Spleen (tissue), 11 donors: ENCODE measurements around the gene ASXL3. TPM values are rescaled to one million over a fixed set of nuclear protein-coding genes. Genes with fewer than 3 reads are reported as not detected.

Source experiments
- DNase-seq: peaks from one replicate; pipeline ENCODE4 v3.0.0-alpha.2; 2020
- H3K27ac ChIP-seq, 8 donors: fragments of 200-600 bp; sonication (generic) in 7 of 8; 1 replicate in 4 of 8; 2 replicates in 4 of 8; pipeline versions ENCODE4 v1.5.0 to v1.8.0; 2016 to 2021; ENCODE audit warnings: inconsistent platforms in 4 of 8, mild to moderate bottlenecking in 4 of 8, moderate library complexity in 1 of 8
- H3K27me3 ChIP-seq, 7 donors: fragments of 200-600 bp; sonication (generic) in 6 of 7; replicated peaks in 1 of 7; 1 replicate in 4 of 7; 2 replicates in 3 of 7; pipeline versions ENCODE4 v1.5.0 to v1.8.0; 2016 to 2021; ENCODE audit warnings: inconsistent platforms in 3 of 7, mild to moderate bottlenecking in 1 of 7
- H3K36me3 ChIP-seq, 6 donors: fragments of 200-600 bp; sonication (generic) in 5 of 6; 1 replicate in 4 of 6; 2 replicates in 2 of 6; pipeline versions ENCODE4 v1.5.0 to v1.8.0; 2016 to 2021; ENCODE audit warnings: inconsistent platforms in 2 of 6
- H3K4me1 ChIP-seq, 6 donors: fragments of 200-600 bp; sonication (generic) in 5 of 6; 1 replicate in 3 of 6; 2 replicates in 3 of 6; pipeline versions ENCODE4 v1.5.0 to v1.8.0; 2016 to 2021; ENCODE audit warnings: inconsistent platforms in 3 of 6
- H3K4me3 ChIP-seq, 8 donors: fragments of 200-600 bp; sonication (generic) in 7 of 8; 1 replicate in 4 of 8; 2 replicates in 4 of 8; pipeline versions ENCODE4 v1.5.0 to v1.8.0; 2016 to 2021; ENCODE audit warnings: inconsistent platforms in 4 of 8, mild to moderate bottlenecking in 4 of 8, moderate library complexity in 2 of 8
- H3K9me3 ChIP-seq, 8 donors: fragments of 200-600 bp; sonication (generic) in 7 of 8; 1 replicate in 4 of 8; 2 replicates in 4 of 8; pipeline versions ENCODE4 v1.5.0 to v1.8.0; 2016 to 2021; ENCODE audit warnings: inconsistent platforms in 4 of 8
- POLR2A ChIP-seq, 3 donors: fragments of 450-650 bp; IDR thresholded peaks; one replicate each; pipeline ENCODE4 v1.5.1; 2017; ENCODE audit warnings: antibody characterized with exemption in 3 of 3, mild to moderate bottlenecking in 1 of 3
- POLR2AphosphoS5 ChIP-seq, 3 donors: sonication (generic); formaldehyde crosslinking; IDR thresholded peaks; one replicate each; pipeline ENCODE4 v1.5.1; 2017; ENCODE audit warnings: antibody characterized with exemption in 3 of 3
- WGBS, 5 donors: extraction: QIAGEN DNeasy Blood & Tissue Kit in 3 of 5; methylation state at CpG; one replicate each; pipeline versions ENCODE4 v1.1.5 to v1.1.7; 2013 to 2018; 5-methylcytosine and 5-hydroxymethylcytosine counted together
- intact Hi-C: fragments of 100-400 bp; cut with DNase I; formaldehyde crosslinking; loops from one replicate; pipeline ENCODE4 v1.15.0; 2023; ENCODE audit warnings: low total_unique reads
- polyA plus RNA-seq, 3 donors: library from polyadenylated mRNA; stranded (reverse); fragments of 200-250 nt; gene quantifications; one replicate each; pipeline ENCODE4 v1.2.1, GENCODE V29; 2013
- total RNA-seq, 7 donors: library from RNA; depleted of rRNA in 3 of 7; stranded (reverse); fragments of >200 nt in 3 of 7; fragmentation: NEBNext Ultra II Directional in 4 of 7; extraction: Animal tissue kit (Norgen Biotek cat#: 25700) in 4 of 7; gene quantifications; one replicate each; pipeline versions ENCODE4 v1.1.0 to v1.2.1, GENCODE V29; 2016 to 2021
- TF ChIP-seq, protein P1 (sequence below), 11 experiments: fragments of 200-600 bp in 7 of 11; fragments of 450-650 bp in 4 of 11; sonication (generic) in 4 of 11; IDR thresholded peaks in 8 of 11; conservative IDR thresholded peaks in 3 of 11; 1 replicate in 7 of 11; 2 replicates in 4 of 11; pipeline versions ENCODE4 v1.4.0 to v1.8.0; 2016 to 2021; ENCODE audit warnings: antibody characterized with exemption in 11 of 11, inconsistent platforms in 4 of 11, mild to moderate bottlenecking in 1 of 11
- donor health status: healthy with polysubstance abuse.
- donor health status: DM: no; HTN: no; CAD: no; lungs with moderate emphysema.
- donor health status: DM: no; HTN: no; CAD: no.
- donor health status: Bipolar disorder and iron deficiency.
- donor health status: healthy.
- donor health status: DM: no; HTN: no; CAD: no.
- donor health status: DM: yes; HTN: yes; CAD: no.

ASXL3 gene
- total and polyA plus RNA-seq, 10 donors = 0.02 to 3.5 (median 0.76) TPM

DNA sequence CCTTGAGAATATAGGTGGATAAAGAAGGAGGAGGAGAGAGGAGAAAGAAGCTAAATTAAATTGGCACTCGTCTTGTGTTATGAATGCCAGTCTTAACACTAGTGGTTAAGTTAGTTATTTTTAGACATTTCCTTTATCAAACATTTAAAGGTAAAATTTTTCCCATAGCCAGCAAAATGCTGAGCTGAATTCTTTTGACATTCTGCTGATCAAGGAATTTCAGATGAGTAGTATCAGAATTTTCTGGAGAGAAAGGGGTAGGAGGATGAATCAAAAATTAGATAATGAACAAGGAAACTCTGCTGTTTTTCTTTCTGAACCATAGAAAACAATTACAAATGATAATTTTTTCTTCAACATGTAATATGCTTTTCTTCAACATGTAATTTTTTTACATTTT, 52.5 kb downstream of the ASXL3 start:
- no peak for DNase-seq
- Histone ChIP-seq H3K36me3 (no peaks in the 10 kb centered on the region), H3K27me3 (no peaks in the 10 kb centered on the region), H3K4me1 (no peaks in the 10 kb centered on the region), H3K27ac (no peak overlapping the region), H3K9me3 (no peaks in the 10 kb centered on the region), H3K4me3 (no peak overlapping the region)
- TF ChIP-seq, protein P1, sequence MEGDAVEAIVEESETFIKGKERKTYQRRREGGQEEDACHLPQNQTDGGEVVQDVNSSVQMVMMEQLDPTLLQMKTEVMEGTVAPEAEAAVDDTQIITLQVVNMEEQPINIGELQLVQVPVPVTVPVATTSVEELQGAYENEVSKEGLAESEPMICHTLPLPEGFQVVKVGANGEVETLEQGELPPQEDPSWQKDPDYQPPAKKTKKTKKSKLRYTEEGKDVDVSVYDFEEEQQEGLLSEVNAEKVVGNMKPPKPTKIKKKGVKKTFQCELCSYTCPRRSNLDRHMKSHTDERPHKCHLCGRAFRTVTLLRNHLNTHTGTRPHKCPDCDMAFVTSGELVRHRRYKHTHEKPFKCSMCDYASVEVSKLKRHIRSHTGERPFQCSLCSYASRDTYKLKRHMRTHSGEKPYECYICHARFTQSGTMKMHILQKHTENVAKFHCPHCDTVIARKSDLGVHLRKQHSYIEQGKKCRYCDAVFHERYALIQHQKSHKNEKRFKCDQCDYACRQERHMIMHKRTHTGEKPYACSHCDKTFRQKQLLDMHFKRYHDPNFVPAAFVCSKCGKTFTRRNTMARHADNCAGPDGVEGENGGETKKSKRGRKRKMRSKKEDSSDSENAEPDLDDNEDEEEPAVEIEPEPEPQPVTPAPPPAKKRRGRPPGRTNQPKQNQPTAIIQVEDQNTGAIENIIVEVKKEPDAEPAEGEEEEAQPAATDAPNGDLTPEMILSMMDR (IDR thresholded peaks at IDR 0.05 in 8 of 11, conservative IDR thresholded peaks at IDR 0.05 in 3 of 11) = no peak
- TF ChIP-seq POLR2AphosphoS5 (IDR thresholded peaks at IDR 0.05) = no peak
- no peak for TF ChIP-seq POLR2A (IDR thresholded peaks at IDR 0.05)
- 61 to 92% (median 74%) methylated on average over 1 of the region's 1 CpG for WGBS, 5 donors
- intact Hi-C loops = no loop called here

DNA sequence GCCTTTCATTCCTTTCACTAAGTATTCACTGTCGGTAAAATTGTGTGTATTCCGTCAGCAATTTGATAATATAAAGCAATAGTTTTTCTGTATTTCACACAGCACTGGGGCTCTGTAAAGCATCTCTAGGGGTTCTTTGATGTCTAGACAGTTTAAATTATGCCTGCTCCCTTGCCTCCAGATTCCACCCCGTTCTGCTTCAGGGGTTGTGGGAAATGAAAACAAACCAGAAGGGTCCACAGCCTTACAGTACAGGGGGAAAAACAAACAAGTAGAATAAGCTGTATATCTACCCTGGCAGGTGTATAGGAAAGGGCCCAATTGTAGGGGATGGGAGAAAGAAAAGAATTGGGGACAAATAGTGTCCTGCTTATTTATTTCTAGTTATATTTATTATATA, 63.1 kb downstream of the ASXL3 start:
- DNase-seq = no peak
- intact Hi-C loops = no loop called here
- WGBS, 5 donors = 70 to 82% (median 79%) methylated on average over 3 of the region's 3 CpGs
- Histone ChIP-seq H3K36me3 (no peaks in the 10 kb centered on the region), H3K4me3 (no peak overlapping the region), H3K27me3 (no peaks in the 10 kb centered on the region), H3K4me1 (no peaks in the 10 kb centered on the region), H3K27ac (no peak overlapping the region), H3K9me3 (no peaks in the 10 kb centered on the region)
- TF ChIP-seq POLR2AphosphoS5 (IDR thresholded peaks at IDR 0.05) (no peak), POLR2A (IDR thresholded peaks at IDR 0.05) (no peak)
- TF ChIP-seq, protein P1 (IDR thresholded peaks at IDR 0.05 in 8 of 11, conservative IDR thresholded peaks at IDR 0.05 in 3 of 11) = no peak

DNA sequence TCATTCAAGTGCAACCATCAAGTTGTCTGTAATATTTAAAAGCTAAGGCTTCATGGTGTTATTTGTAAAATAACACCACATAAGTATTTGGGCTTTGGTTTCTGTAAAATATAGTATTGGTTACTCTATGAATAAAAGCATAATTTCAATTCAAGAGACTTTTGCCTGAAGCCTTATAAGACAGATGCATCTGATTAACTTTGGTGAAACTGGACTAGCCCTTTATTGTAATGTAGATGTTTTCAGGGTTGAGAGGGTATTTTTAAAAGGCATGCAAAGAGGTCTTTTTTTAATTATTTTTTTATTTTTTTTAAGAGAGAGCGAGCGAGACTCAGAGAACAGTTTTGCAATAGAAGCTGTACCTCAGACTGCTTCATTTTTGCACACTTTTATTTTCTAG, 66.5 kb downstream of the ASXL3 start:
- no peak overlapping the region for H3K4me3 ChIP-seq
- no peaks in the 10 kb centered on the region for H3K9me3 ChIP-seq
- TF ChIP-seq, protein P1 (IDR thresholded peaks at IDR 0.05 in 8 of 11, conservative IDR thresholded peaks at IDR 0.05 in 3 of 11) = no peak
- no peak for TF ChIP-seq POLR2A (IDR thresholded peaks at IDR 0.05)
- no peak for TF ChIP-seq POLR2AphosphoS5 (IDR thresholded peaks at IDR 0.05)
- no peak overlapping the region for H3K27ac ChIP-seq
- 86 to 95% (median 89%) methylated on average over 2 of the region's 2 CpGs for WGBS, 5 donors
- intact Hi-C loops = no loop called here
- H3K4me1 ChIP-seq = no peaks in the 10 kb centered on the region
- H3K27me3 ChIP-seq = no peaks in the 10 kb centered on the region
- DNase-seq = no peak
- H3K36me3 ChIP-seq = no peaks in the 10 kb centered on the region

DNA sequence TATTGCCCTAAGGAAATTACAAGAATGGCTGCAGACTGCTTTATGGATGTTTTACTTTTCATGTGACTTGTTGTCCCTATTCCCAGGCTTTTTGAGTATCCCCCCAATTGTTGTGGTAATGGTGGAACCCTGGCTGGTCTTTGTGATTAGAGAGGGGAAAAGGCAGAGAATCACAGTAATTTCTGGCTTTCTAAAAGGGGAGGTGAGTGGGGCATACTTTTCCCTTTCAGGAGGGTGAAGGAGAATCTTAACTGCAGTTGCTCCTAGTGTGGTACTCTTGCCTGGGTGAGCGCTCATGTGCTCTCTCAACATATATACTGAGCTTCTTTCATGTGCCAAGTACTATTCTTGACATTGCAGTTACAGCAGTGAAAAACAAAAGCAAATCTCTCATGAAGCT, 69.3 kb downstream of the ASXL3 start:
- Histone ChIP-seq H3K36me3 (no peaks in the 10 kb centered on the region), H3K4me1 (no peaks in the 10 kb centered on the region), H3K27ac (no peak overlapping the region), H3K9me3 (no peaks in the 10 kb centered on the region), H3K27me3 (no peaks in the 10 kb centered on the region), H3K4me3 (no peak overlapping the region)
- no peak for DNase-seq
- WGBS, 5 donors = 87 to 96% (median 94%) methylated on average over 1 of the region's 1 CpG
- TF ChIP-seq POLR2AphosphoS5 (IDR thresholded peaks at IDR 0.05) (no peak), POLR2A (IDR thresholded peaks at IDR 0.05) (no peak)
- TF ChIP-seq, protein P1 (IDR thresholded peaks at IDR 0.05 in 8 of 11, conservative IDR thresholded peaks at IDR 0.05 in 3 of 11) = no peak
- intact Hi-C loops = no loop called here
